ENCODE results near the gene JPH4. TPM values are rescaled to one million over a fixed set of nuclear protein-coding genes. Genes with fewer than 3 reads are reported as not detected.
A peak's percentile ranks its signal among the peaks of the same experiment; 100 is the strongest.

The JPH4 gene
- total RNA-seq, 1 donor from 2014 or later = 0.06 TPM

DNA sequence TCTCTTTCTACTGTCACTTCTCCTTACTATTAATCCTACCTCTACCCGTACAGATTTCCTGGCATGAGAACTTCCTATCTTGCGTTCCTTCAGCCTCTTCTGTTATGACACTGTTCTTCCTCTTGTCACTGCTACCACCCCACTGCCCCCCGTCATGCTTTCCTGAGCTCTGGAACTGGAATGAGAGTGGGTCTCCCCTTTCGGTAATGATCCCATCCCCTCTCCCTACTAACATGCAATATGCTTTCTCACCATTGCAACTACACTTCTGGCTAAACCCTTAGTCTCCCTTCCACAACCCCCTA lies 6.1 kb downstream of the JPH4 start:
- TF ChIP-seq, protein P1, sequence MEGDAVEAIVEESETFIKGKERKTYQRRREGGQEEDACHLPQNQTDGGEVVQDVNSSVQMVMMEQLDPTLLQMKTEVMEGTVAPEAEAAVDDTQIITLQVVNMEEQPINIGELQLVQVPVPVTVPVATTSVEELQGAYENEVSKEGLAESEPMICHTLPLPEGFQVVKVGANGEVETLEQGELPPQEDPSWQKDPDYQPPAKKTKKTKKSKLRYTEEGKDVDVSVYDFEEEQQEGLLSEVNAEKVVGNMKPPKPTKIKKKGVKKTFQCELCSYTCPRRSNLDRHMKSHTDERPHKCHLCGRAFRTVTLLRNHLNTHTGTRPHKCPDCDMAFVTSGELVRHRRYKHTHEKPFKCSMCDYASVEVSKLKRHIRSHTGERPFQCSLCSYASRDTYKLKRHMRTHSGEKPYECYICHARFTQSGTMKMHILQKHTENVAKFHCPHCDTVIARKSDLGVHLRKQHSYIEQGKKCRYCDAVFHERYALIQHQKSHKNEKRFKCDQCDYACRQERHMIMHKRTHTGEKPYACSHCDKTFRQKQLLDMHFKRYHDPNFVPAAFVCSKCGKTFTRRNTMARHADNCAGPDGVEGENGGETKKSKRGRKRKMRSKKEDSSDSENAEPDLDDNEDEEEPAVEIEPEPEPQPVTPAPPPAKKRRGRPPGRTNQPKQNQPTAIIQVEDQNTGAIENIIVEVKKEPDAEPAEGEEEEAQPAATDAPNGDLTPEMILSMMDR (conservative IDR thresholded peaks at IDR 0.05; ENCODE audit: low read depth, low read length) = no peak
- H3K4me3 ChIP-seq (ENCODE audit: low read depth, low read length) = no peak overlapping the region
- DNase-seq (ENCODE audit: low read depth) = no peak

DNA sequence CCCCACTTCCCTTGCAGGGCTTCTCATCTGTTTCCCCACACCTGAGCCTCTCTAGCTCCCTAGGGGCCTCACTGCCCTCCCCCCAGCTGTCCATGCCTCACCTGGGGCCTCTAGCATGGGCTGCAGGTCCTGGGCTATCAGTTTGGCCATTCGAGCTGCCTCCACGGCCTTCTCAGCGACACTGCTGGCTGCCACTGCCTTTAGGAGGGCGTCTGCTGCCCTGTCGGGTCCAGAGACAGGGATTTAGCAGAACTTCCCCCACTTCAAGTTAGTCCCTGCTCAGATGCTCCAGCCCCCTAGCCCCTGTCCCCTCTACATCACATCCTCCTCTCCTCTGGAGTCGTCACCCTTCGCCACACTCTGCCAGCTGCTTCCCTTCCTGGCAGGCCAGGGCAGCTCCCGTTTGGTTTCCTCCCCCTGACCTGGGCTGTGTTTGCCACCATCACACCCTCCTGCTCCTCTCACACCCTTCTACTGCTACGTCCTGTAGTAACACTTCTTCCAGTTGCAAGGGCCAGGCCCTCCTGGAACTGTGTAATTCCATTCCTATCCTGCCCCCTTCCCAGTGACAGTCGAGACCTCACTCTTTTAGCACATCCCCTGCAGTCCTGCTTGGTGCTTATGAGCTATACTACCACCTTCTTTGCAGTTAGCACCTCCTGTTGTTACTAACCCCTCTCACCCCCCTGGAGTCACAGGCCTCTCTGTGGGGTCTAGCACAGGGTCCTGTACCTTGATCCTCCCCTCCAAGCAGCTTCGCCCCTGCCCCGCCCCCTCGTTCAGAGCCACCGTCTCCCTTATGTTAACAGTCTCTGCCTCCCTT lies 6.7 kb downstream of the JPH4 start:
- no peak for DNase-seq (ENCODE audit: low read depth)
- no peak overlapping the region for H3K4me3 ChIP-seq (ENCODE audit: low read depth, low read length)
- TF ChIP-seq, protein P1 (conservative IDR thresholded peaks at IDR 0.05; ENCODE audit: low read depth, low read length) = no peak

DNA sequence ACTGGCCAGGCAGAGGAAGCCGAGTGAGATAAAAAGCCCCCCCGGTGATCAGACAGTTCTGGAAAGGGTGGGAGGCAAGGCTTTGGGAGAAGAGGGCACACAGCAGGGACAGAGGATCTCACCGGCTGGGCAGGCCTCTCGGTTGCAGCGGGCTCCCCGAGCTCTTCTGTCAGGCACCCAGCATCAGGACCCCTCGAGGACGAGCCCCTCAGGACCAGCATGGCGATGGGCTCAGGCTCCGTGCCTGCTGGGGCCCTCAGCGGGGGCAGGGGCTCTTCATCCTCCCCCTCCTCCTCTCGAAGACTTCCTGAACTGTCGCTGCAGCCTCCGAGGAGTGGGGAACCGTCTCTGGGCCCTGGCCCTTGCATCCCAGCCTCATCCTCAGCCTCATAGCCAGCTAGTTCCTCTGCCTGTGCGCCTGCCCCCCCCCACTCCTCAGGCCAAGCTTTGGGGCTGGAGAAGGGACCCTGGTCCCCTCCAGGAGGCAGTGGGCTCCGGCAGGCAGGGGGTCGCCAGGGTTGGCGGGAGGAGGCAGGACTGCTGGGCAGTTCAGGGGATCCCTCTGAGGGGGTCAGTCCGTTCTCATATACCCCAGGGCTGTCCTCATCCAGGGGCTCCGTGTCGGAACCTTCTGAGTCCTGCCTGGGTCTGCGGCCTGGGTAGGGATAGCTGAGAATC lies 7.6 kb downstream of the JPH4 start:
- DNase-seq (ENCODE audit: low read depth) = no peak
- no peak overlapping the region for H3K4me3 ChIP-seq (ENCODE audit: low read depth, low read length)
- TF ChIP-seq, protein P1 (conservative IDR thresholded peaks at IDR 0.05; ENCODE audit: low read depth, low read length) = no peak

DNA sequence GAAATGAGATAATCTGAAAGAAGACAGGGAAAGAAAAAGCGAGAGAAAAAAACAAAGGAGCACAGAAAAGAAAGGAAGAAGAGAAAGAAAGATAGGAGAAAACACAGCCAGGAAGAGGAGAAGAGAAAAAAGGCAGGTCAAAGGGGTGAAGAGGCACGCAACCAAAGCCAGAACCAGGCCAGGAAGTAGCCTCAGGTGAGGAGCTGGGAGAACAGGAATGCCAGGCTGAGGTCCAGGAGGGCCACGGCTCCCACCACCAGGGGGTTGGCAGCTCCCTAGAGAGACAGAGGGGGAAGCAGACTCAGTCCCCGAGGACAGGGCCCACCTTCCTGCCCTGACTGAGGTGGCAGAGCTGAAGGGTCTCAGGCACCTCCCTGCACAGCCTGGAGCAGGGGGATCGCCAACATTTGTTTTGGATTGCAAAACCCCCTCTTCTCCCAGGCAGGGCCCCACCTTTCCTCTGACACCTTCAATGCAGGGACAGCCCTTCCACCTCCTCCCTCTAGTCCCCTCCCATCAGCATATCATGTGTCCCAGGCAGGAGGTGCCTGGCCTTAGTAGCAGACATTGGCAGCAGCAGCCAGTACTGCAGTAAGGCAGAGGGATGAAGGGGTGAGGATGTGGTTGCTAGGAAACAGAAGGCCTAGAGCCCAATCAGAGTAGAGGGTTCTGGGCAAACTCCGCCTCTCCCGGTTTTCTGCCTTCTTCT lies 9.0 kb downstream of the JPH4 start:
- TF ChIP-seq, protein P1 (conservative IDR thresholded peaks at IDR 0.05; ENCODE audit: low read depth, low read length) = peak; percentile 3
- no peak for DNase-seq (ENCODE audit: low read depth)
- no peak overlapping the region for H3K4me3 ChIP-seq (ENCODE audit: low read depth, low read length)

DNA sequence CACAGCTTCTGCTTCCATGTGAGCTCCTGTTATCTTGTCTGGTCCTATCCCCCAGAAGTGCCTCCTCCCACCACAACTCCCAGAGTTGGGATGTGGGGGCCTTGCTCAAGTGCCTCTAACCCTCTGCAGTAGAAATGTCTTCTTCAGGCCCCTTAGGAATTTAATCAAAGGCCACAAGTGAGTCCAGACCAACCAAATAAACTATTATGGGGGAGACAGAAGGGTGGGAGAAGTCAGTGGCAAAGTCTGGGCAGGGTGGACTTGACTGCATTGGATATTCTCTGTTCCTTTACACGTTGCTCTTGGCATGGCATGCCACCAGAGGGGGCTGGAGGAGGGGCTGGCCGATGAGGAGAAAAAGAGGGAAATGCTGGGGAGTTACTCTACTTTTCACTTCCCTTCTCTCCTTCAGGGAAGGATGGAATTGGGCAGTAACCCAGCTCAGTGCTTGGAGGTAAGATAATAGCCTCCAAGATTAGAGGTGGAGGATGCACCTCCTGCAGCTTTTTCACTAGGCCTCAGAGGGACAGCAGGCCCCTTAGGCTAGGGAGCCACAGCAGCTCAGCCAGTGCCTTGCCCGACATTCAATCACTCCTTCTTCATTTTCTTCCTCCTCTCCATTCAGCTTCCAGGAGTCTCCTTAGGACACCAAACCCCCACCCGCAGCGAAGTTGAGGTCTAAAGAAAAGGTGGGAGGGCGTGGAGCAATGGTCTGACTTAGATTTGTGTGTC lies 9.8 kb downstream of the JPH4 start:
- DNase-seq (ENCODE audit: low read depth) = no peak
- TF ChIP-seq, protein P1 (conservative IDR thresholded peaks at IDR 0.05; ENCODE audit: low read depth, low read length) = peak; percentile 48
- no peak overlapping the region for H3K4me3 ChIP-seq (ENCODE audit: low read depth, low read length)

DNA sequence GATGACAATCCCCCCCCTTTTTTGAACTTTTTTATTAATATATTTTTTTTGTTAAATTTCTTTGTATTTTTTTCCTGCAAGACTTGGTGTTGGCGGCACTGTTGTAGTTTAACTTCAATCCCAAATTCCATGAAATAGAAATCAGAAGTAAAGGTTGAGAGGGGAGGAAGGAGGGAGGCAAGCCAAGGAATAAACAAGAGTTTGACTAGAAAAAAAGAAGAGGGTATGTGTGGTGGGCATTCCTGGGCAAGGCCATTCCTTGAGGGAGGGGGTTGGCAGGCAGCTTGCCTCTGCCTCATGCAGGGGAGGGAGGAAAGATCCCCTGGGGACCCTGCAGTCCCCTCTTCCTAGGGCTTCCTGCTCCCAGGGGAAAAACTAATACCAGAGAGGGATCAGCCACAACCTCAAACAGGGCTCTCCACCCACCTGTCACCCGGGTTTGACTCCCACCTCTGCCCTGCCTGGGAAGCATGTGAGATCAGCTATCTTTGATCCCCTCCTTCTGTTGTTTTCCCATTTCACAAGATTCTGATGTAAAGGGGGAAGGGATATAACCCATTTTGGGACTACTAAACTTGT lies 10.5 kb downstream of the JPH4 start:
- TF ChIP-seq, protein P1 (conservative IDR thresholded peaks at IDR 0.05; ENCODE audit: low read depth, low read length) = no peak
- DNase-seq (ENCODE audit: low read depth) = no peak
- peak overlapping the region; percentile 81 for H3K4me3 ChIP-seq (ENCODE audit: low read depth, low read length)
